GM19468 (cell line): ENCODE results near the gene ANKRD11.

Experiments used
- ATAC-seq: cut with Tn5 transposase; IDR thresholded peaks from one replicate; pipeline ENCODE4 v1.9.1; 2021; ENCODE audit warnings: mild to moderate bottlenecking, moderate library complexity, moderate number of reproducible peaks; ENCODE audit not compliant: unreplicated experiment; ENCODE audit errors: extremely low read depth

Gene ANKRD11

DNA sequence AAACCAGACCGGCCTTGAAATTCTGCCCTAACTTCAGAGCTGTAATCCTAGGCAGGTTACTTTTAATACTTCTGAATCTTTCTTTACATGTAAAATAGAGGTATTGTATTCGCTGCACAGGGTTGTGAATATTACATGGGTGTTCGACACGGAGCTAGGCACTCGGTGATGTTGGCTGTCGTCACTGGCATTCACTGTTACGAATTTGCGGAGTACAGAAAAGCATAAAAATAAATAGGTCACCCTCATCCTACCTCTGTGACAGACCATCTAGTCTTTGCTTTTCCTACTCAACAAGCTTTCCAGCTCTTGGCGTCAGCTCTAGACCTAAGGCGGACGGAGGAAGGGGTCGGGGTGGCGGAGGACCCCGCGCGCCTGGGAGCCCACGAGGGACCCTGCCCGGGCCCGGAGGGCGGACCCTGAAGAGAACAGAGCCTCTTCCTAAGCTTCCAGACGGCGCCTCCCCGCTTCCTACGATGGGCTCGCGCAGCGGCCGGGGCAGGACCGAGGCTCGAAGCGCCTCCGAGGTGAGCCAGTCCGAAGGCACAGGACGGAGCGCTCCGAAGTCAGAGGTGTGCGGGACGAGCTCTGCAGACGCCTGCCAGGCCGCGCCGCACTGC is 17.0 kb upstream of the ANKRD11 start:
- no peak for ATAC-seq

DNA sequence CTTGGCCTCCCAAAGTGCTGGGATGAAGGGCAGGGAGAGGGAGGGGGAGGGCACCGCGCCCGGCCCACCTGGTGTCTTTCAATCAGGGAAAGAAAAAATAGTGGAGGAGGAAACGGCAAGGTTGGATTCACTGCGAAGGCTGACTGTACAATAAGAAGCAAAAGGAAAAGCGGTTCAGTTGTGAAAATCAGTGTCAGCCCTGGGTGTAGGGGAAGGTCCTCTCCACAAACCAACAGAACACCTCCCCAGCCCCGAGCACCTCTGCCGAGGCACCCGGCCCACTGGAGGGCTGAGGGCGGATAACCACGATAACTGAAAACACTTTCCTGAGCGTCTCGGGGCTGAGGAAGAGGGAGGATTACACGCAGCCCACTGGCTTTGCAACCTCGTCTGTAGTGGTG is 16.4 kb upstream of the ANKRD11 start:
- ATAC-seq, result no peak

DNA sequence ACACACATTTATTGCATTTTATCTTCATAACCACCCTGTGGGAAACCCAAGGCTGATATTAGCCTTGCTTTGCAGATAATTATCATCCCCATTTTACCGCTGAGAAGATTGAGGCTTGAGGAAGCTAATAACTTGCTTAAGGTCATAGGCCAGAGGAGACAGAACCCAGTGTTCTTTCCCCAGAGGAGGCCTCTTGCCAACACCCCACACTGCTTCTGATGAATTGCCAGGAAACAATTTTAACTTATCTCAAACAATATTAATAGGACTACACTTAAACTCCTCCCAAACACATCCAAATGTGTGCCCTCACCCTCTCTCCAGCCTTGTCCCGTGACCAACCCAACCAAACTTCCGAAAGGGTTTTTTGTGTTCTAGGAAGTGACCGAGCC is 15.7 kb upstream of the ANKRD11 start:
- no peak for ATAC-seq

DNA sequence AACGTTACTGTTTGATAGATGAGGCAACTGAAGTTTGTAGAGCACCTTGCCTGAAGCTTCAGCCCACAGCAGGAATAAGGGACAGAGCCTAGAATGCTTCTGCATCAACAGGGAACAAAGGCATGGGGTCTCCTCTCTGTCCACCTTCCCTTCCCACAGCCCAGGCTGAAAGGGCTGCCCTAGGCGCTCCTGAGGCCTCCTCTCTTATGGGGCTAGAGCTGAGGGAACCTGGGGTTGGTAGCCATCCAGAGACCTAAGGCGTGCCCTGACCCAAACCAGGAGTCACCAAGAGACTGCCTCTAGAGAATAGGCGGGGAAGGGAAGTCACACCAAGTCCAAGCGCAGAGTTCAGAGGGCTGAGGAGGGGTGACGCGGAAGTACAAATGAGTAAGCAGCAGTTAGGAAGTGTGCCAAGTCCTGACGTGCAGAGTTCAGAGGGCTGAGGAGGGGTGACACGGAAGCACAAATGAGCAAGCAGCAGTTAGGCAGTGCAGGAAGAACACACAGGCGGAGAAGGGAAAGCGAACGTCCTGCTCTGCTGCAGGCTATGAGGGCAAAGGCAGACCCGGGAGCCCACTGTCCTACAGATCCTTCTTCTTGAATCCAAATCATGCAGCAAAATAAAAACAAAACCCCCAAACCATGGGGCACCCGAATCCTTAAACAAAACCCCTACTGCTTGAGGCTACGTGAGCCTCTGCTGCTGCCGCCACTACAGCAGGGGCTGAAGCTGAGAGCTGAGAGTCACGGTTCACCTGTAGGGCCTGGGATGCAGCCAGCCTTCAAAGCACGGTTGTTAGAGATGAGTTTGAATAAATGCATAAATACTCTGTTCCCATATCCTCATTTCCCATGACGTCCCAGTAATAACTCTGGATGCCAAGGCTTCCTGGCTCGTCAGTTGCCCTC is 15.1 kb upstream of the ANKRD11 start:
- no peak for ATAC-seq

DNA sequence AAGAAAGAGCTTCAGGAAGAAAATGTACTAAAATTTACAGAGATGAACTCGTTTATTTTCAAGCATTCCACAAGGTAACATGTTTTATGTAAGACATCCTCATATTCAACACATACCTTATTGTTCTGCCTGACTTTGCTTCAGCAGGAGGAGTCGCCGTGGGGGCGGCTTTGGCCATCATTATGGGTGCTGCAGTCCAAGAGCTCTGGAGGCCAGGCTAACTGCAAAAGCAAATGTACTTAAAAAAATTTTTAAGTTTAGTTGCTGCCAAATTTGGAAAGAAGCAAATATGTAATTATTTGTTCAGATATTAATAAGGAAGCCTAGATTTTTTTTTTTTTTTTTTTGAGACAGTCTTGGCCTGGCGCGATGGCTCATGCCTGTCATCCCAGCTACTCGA is 13.7 kb upstream of the ANKRD11 start:
- no peak for ATAC-seq

DNA sequence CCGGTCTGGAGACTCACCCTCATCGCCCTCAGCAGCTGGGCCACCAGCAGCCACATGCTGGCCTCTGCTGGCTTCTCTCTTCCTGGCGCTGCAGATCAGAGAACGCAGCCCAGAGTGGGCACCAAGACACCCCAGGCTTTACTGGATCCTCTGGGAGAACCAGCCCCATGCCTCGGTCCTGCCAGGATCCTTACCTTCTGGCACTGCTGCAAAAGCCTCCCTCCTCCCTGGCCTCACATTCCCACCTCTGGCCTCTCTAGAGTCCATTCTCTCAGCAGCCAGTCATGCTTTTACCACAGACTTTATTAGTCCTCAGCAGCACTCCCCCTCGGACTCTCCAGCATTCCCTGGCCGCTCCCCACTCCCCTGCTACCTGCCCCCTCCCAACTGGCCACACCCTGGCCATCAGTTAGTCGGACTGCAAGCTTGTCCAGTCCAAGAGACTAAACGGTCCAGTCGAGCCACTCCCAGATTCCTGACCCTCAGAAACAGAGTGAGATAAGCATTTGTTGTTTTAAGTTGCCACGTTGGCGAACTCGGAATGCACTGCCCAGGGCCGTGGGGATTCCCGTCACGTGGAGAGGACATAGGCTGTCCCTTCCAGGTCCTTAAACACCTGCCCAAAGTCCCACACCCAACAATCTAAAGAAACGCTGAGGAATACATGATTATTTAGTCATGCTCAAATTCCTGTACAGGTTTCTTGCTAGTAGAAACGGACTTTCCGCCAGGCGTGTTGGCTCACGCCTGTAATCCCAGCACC is 11.9 kb upstream of the ANKRD11 start:
- ATAC-seq, result no peak

DNA sequence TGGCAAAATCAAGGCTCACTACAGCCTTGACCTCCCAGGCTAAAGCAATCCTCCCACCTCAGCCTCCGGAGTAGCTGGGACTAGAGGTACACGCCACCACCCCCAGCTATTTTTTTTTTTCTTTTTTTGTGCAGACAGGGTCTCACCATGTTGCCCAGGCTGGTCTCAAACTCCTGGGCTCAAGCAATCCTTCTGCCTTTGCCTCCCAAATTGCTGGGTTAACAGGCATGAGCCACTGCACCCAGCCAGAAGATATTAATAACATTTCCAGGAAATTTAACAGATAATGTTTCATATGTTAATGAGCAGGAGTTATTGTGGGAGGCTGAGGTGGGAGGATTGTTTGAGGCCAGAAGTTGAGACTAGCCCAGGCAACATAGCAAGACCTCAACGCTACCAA is 9.4 kb upstream of the ANKRD11 start:
- ATAC-seq, result no peak

DNA sequence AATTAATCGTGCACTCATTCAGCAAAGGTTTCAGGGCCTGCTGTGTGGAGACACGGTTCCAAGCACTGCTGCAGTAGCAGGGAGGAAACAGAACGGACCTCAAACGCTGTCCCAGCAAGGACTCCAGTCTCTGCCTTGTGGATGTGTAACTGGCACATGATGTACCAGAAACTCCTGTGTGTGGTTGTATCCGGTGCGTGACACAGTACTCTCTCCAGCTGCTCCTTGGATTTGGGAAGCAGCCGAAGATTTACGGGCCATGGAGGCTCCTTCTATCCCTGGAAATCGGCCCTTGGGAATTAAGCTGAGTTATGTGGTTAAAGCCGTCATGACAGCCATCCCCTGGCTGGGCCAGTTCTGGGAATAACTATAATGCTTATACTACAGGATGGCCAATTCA is 8.5 kb upstream of the ANKRD11 start:
- ATAC-seq, result no peak

DNA sequence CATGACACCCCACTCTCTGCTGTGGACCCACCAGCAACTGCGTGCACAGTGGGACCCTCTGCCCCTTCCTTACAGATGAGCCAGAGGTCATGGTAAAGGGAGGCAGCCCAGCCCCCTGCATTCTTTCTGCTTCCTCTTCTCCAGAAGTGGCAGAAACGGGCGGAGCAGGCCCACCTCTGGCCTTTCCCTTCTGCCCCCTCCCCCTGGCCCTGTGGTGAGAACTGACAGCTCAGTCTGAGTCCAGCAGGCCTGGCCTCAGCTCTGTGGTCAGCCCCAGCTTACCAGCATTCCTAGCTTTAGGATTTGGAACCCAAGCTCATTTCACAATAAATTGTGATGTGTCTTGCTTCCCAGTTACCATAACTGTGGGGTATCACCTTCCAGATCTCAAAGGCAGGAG is 4.8 kb upstream of the ANKRD11 start:
- no peak for ATAC-seq

DNA sequence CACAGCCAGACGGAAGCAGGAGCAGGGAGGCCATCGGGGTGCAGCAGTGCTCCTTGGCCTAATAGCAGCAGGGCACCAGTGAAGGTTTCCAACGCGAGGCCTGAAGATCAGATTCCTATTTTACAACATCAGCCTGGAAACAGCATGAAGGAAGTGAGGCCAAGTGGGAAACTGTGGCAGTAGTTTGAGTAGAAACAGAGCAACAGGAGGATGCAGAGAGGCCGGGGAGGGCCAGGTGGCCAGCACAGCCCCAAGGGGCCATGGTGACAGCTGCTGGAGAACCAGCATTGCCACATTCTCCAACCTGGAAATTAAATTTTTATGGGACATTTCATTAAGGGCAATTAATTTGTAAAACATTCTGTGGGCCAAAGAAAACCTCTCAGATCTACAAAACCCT is 3.4 kb upstream of the ANKRD11 start:
- ATAC-seq, result no peak

DNA sequence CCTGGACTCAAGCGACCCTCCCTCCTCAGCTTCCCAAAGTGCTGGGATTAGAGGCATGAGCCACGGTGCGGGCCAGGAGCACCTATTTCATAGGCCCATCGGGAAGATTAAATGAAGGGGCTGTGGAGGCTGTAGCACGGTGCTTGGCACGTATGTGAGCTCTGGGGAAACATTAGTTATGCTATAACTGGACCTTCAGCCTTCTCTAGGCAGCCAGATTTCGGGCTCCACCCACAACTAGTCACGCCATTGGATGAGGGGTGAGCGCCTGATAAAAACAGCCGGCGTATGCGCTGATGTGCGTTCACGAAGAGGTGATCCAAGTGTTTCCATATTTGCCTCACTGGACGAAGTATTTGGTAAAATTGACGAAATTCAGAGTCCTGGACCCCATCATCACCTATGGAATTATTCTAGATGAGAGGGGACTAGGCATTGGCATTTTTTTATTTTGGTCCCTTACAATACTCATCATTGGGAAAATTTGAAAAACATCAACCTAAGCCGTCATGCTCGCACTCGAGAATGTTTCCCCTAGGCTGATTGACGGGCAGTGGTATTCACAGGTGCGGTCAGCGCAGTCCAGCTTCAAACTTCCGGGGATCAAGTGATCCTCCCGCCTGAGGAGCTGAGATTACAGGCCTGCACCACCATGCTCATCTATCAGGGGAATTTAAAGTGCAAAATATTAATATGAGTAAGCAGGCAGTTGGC is 1.8 kb upstream of the ANKRD11 start:
- ATAC-seq, result no peak

DNA sequence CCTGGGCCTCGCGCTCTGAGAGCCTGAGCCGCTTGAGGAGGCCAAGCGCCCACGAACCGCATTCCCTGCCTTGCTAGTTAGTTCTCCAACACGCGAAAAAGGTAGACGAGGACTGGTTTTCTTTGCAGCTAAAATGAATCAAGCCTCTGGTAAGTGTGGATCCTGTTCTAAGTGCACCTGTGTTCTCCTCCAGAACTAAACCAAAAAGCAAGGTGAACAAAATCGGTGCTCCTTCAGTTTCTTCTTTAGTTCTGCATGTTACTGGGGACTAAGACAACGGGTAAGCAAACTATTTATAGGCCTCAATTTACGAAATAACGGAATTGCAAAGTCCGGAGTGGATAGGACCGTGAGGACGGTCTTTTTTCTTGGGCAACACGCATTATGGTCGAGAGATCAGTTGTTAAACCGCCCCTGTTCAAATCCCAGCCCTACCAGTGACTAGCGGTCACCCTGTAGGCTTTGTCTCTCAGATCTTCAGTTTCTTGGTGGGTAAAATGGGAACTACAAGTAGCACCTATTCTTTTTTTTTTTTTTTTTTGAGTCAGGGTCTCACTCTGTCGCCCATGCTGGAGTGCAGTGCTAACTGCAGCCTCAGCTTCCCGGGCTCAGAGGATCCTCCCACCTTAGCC is 993 bp upstream of the ANKRD11 start:
- ATAC-seq, result no peak

DNA sequence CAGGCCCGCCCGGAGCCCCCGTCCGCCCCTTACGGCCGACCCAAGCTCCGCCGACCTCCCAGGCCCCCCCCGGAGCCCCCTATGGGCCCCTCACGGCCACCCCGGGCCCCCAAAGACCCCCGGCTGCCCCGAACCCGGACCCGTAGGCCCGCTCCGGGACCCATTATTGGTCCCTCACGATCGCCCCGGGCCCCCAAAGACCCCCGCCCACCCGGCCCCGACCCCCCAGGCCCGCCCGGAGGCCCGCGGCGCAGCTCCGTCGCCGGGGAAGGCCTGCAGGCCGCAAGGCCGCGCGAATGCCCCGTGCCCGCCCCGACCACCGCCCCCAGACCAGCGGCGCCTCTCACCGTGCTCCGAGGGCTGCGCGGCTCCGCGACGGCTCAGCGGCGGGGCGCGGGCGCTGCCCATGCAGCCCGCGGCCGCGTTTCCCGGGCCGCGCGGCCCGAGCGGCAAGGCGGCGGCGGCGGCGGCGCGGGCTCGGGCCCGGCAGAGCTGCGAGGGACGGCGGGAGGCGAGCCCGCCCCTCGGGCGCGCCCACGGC is 393 bp downstream of the ANKRD11 start:
- ATAC-seq, result no peak

DNA sequence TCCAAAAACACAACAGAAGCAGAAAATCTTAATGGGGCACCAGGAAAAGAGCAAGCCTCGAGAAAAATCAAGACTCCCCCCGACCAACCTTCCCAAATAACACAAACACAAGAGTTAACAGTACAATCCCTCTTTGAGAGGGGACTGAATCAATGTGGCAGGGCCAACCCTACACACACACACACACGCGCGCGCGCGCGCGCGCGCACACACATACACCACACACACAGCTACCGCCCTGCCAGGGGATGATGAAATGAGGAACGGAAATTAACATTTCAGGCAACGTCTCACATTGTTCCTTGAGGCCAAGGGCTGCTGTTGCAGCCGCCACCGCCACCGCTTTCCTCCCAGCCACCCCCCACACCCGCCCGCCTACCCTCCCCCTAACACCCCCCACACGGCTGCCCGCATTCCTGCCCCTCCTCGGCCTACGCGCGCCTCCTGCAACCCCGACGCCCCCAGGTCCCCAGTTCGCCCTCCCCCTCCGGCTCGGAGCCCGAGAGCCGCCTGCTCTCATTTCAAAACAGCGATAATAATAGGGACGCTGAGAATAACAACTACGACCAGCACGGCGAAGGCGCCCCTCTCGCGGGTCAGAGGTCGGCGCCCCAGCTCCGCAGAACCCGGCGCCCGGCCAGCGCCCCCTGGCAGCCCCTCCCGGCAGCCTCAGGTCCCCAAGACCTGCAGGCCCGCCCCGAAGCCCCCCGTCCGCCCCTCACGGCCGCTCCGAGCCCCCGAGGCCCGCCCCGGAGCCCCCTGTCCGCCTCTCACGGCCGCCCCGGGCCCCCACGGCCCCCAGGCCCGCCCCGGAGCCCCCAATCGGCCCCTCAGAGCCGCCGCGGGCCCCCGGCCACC is 1.1 kb downstream of the ANKRD11 start:
- ATAC-seq, result no peak

DNA sequence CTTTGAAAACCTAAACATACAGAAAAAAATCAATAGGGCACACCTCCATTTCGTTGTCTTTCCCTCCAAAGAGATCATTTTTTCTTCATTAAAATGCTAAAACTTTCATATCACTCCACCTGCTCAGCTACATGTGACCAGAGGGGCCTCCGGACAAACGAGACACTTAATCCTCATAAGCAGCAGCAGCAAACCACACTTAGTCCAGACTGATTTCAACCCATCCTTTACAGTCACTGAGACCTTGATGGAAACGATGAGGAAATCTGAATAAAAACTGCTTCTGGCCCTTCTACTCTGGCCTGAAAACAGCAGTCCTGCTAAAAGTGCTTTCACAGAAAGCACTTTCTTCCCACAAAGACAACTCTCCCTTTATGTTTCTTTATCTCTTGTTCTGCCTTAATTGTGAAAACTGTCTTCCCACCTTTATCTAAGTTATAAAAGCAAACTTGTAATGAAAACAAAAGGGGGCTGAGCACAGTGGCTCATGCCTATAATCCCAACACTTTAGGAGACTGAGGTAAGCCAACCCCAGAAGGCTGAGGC is 4.6 kb downstream of the ANKRD11 start:
- ATAC-seq, result no peak

DNA sequence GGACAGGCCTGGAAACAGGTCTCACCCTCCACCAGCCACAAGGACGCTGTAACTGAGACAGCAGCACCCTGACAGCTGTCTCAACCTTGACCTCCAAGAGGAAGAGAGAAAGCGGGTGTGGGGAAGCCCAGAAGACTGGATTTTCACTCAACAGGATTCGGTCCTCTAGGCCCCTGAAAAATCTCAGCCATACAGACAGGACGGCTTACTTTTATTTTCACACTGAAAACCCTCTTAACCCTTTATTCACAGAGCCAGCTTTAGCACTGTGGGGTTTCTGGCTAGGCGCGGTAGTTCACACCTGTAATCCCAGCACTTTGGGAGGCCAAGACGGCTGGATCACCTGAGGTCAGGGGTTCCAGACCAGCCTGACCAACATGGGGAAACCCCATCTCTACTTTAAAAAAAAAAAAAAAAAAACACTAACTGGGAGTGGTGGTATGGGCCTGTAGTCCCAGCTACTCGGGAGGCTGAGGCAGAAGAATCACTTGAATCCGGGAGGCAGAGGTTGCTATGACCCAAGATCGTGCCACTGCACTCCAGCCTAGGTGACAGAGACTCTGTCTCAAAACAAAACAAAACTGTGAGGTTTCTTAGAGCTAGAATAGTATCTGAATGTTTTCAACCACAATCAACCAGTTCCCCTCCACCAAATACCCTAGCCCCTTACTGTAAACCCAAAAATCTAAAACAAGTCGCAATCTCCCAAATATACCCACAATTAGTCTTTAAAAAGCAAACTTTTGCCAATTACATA is 5.3 kb downstream of the ANKRD11 start:
- ATAC-seq, result no peak

DNA sequence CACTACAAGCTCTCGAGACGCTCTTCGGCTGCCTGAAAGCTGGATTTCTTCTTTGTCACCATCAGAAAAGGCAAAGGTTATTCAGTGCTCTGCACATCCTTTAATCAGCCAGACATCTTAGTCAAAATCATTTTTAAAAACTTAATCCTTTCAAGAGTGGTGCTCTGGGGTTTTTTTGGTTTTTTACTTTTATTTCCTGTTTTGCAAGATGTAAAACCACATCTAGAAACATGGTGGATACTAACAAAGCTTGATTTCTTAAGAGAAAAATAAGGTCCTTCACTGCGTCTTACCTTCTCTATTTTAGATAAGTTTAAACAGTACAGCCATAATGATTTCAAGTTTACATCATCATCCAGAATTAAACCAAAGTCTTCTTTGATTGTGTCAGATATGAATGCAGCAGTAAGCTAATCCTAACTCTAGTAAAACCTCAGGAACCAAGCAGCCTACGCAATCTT is 6.3 kb downstream of the ANKRD11 start:
- ATAC-seq, result no peak

DNA sequence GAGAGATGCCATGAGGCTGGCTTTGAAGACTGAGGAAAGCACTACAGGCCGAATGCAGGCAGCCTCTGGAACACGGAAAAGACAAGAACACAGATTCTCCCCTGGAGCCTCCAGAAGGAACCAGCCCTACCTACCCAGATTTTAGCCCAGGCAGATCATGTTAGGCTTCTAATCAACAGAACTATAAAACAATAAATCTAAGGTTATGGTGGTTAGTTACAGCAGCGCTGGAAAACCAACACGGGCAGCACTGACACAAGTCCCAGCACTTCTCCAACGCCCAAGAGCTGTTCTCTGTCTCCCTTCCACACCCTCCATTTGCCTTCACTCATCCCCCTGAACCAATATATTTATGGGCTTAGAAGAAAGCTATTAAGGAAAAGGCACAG is 7.5 kb downstream of the ANKRD11 start:
- no peak for ATAC-seq
